Measurements from ENCODE around the gene NUP210L. TPM values are rescaled to one million over a fixed set of nuclear protein-coding genes. Genes with fewer than 3 reads are reported as not detected.

NUP210L gene
- total RNA-seq, 1 experiment from 2014 or later = 0.10 TPM

DNA sequence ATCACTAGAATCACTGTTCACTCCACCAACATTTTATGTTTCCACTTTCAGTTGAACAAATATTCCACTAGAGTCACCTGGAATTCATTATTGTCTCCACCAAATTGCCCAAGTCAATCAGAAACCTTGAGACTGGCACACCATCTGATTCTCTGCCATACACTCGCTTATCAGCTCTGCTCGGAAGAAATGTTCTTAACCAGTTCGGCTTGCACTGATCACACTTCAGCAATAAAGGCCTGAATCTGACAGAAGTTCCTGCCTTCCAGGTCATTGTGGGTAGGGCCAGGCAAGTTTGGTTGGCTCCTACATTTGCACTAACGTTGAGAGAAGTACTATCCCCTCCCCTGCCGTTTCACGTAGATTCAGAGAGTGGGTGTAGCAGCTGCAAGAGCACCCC is 27.1 kb upstream of the NUP210L start:
- Histone ChIP-seq H3K27ac (ENCODE audit: low read depth, low read length) (peak overlapping the region; percentile 78), H3K9me2 (ENCODE audit: insufficient read depth) (no peaks in the 10 kb centered on the region), H3K4me3 (replicated peaks in 1 of 2; ENCODE audit: low read depth in 1 of 2, low read length in 2 of 2) (peak overlapping the region; percentile 90 to 98), H4K20me1 (ENCODE audit: insufficient read depth) (peaks cover 41% of the 10 kb centered on the region; the same call in 1 of the 2 replicates), H3K4me1 (ENCODE audit: control insufficient read depth in 1 of 2, insufficient read depth in 2 of 2, low read length in 2 of 2) (peaks cover 19 to 44% of the 10 kb centered on the region in 2 experiments), H3K4me2 (ENCODE audit: low read length) (peak overlapping the region; percentile 96), H3K79me2 (ENCODE audit: insufficient read depth, low read length) (peaks cover 60% of the 10 kb centered on the region), H2AFZ (ENCODE audit: low read depth, low read length, poor library complexity, severe bottlenecking) (no peak overlapping the region), H3K9me3 (ENCODE audit: control insufficient read depth in 1 of 2, insufficient read depth in 1 of 2, low read depth in 1 of 2, low read length in 2 of 2) (no peaks in the 10 kb centered on the region), H3K36me3 (ENCODE audit: control insufficient read depth in 1 of 2, insufficient read depth in 2 of 2, low read length in 2 of 2) (peaks cover 14 to 24% of the 10 kb centered on the region in 2 experiments), H3K27me3 (ENCODE audit: insufficient read depth, low read length) (no peaks in the 10 kb centered on the region), H3K9ac (ENCODE audit: low read length) (peak overlapping the region; percentile 85)
- ATAC-seq (no peak), DNase-seq (ENCODE audit: low read depth, low spot score) (no peak)
- POLR2A ChIA-PET = interaction anchor here (1.6 kb wide), 1 partner anchor 38 kb away, joined by 9 read pairs; the partner anchor contains the start of gene UBAP2L
- TF ChIP-seq EGR1 (IDR thresholded peaks at IDR 0.05; ENCODE audit: low read depth) (no peak), CBX3 (IDR thresholded peaks at IDR 0.05; ENCODE audit: low read depth) (no peak), SRF (IDR thresholded peaks at IDR 0.05; ENCODE audit: low read depth) (no peak), SIN3A (IDR thresholded peaks at IDR 0.05; ENCODE audit: low read depth) (no peak), ELF1 (IDR thresholded peaks at IDR 0.05; ENCODE audit: borderline replicate concordance, low read depth) (no peak)
- TF ChIP-seq, protein P1, sequence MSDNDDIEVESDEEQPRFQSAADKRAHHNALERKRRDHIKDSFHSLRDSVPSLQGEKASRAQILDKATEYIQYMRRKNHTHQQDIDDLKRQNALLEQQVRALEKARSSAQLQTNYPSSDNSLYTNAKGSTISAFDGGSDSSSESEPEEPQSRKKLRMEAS (IDR thresholded peaks at IDR 0.05) = no peak
- intact Hi-C loops (cut with micrococcal nuclease) = loop anchor here (10.0 kb wide), 2 partner anchors 293 to 363 kb away; no protein-coding TSS in a partner anchor
- TSS peak; percentile 43 for BruUV-seq (replicated peaks)
- CTCF ChIA-PET = no interaction called here
- RAD21 ChIA-PET (ENCODE audit: low non-redundant PET in 1 of 2, low total read pairs in 2 of 2, uncharacterized antibody in 2 of 2, unreplicated experiment in 2 of 2) = no interaction called here

DNA sequence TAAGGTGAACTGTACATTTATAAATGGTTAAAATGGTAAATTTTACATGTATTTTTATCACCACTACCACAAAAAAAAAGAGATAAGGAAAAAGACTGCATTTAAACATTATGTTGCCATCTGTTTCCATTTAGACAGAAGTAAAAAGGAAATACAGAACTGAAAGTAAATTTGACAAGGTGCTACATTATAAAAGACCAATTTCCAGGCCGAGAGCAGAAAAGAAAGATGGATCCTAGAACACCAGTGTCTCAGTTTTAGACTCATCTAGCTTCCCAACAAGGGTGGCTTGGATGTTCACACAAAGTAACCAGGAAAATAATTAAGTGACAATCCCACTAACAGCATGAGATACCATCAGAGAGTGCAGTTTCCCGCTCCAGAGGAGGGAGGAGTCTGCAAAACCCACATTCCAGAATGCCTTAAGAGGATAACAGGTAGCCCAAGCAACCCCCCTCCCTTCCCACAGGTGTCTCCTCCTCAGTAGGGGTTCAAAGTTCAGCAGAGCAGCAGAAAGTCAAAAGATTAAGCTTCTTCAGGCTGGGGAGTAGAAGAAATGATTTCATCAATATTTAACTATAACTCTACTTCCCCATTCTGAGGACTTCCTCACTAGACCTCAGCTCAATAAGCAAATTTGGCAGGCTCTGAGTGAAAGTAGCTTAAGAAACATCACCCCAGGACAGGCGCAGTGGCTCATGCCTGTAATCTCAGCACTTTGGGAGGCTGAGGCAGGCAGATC is 25.2 kb upstream of the NUP210L start:
- no peaks in the 10 kb centered on the region for H3K9me3 ChIP-seq (ENCODE audit: control insufficient read depth in 1 of 2, insufficient read depth in 1 of 2, low read depth in 1 of 2, low read length in 2 of 2)
- H3K27me3 ChIP-seq (ENCODE audit: insufficient read depth, low read length) = no peaks in the 10 kb centered on the region
- ATAC-seq (no peak), DNase-seq (ENCODE audit: low read depth, low spot score) (no peak)
- H3K4me2 ChIP-seq (ENCODE audit: low read length) = no peak overlapping the region
- H3K9ac ChIP-seq (ENCODE audit: low read length) = no peak overlapping the region
- RAD21 ChIA-PET (ENCODE audit: low non-redundant PET in 1 of 2, low total read pairs in 2 of 2, uncharacterized antibody in 2 of 2, unreplicated experiment in 2 of 2) = no interaction called here
- H3K4me1 ChIP-seq (ENCODE audit: control insufficient read depth in 1 of 2, insufficient read depth in 2 of 2, low read length in 2 of 2) = peaks cover 19 to 44% of the 10 kb centered on the region in 2 experiments
- BruUV-seq (replicated peaks) = no TSS peak
- no peak overlapping the region for H3K27ac ChIP-seq (ENCODE audit: low read depth, low read length)
- H3K36me3 ChIP-seq (ENCODE audit: control insufficient read depth in 1 of 2, insufficient read depth in 2 of 2, low read length in 2 of 2) = peaks cover 21 to 40% of the 10 kb centered on the region in 2 experiments
- H4K20me1 ChIP-seq (ENCODE audit: insufficient read depth) = peaks cover 48% of the 10 kb centered on the region; the same call in 1 of the 2 replicates
- intact Hi-C loops (cut with micrococcal nuclease) = loop anchor here (10.0 kb wide), 2 partner anchors 295 to 365 kb away; no protein-coding TSS in a partner anchor
- peaks cover 79% of the 10 kb centered on the region for H3K79me2 ChIP-seq (ENCODE audit: insufficient read depth, low read length)
- POLR2A ChIA-PET = no interaction called here
- H3K4me3 ChIP-seq (replicated peaks in 1 of 2; ENCODE audit: low read depth in 1 of 2, low read length in 2 of 2) = no peak overlapping the region
- no peak overlapping the region for H2AFZ ChIP-seq (ENCODE audit: low read depth, low read length, poor library complexity, severe bottlenecking)
- no peaks in the 10 kb centered on the region for H3K9me2 ChIP-seq (ENCODE audit: insufficient read depth)
- CTCF ChIA-PET = no interaction called here
- TF ChIP-seq, protein P2, sequence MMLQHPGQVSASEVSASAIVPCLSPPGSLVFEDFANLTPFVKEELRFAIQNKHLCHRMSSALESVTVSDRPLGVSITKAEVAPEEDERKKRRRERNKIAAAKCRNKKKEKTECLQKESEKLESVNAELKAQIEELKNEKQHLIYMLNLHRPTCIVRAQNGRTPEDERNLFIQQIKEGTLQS (IDR thresholded peaks at IDR 0.05) = no peak
- TF ChIP-seq SP1 (IDR thresholded peaks at IDR 0.05; ENCODE audit: low read depth) = no peak
- TF ChIP-seq CBX3 (IDR thresholded peaks at IDR 0.05; ENCODE audit: low read depth) = no peak
- TF ChIP-seq ZNF274 (IDR thresholded peaks at IDR 0.05; ENCODE audit: low read depth, low read length) = no peak
- no peak for TF ChIP-seq RAD21 (IDR thresholded peaks at IDR 0.05; ENCODE audit: low read depth)
- TF ChIP-seq, protein P3, sequence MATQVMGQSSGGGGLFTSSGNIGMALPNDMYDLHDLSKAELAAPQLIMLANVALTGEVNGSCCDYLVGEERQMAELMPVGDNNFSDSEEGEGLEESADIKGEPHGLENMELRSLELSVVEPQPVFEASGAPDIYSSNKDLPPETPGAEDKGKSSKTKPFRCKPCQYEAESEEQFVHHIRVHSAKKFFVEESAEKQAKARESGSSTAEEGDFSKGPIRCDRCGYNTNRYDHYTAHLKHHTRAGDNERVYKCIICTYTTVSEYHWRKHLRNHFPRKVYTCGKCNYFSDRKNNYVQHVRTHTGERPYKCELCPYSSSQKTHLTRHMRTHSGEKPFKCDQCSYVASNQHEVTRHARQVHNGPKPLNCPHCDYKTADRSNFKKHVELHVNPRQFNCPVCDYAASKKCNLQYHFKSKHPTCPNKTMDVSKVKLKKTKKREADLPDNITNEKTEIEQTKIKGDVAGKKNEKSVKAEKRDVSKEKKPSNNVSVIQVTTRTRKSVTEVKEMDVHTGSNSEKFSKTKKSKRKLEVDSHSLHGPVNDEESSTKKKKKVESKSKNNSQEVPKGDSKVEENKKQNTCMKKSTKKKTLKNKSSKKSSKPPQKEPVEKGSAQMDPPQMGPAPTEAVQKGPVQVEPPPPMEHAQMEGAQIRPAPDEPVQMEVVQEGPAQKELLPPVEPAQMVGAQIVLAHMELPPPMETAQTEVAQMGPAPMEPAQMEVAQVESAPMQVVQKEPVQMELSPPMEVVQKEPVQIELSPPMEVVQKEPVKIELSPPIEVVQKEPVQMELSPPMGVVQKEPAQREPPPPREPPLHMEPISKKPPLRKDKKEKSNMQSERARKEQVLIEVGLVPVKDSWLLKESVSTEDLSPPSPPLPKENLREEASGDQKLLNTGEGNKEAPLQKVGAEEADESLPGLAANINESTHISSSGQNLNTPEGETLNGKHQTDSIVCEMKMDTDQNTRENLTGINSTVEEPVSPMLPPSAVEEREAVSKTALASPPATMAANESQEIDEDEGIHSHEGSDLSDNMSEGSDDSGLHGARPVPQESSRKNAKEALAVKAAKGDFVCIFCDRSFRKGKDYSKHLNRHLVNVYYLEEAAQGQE (IDR thresholded peaks at IDR 0.05; ENCODE audit: low read depth) = no peak
- TF ChIP-seq YY1 (IDR thresholded peaks at IDR 0.05; ENCODE audit: extremely low read depth, insufficient replicate concordance, low read depth, low read length) = no peak
- no peak for TF ChIP-seq SRF (IDR thresholded peaks at IDR 0.05; ENCODE audit: low read depth)
- no peak for TF ChIP-seq POLR2A (IDR thresholded peaks at IDR 0.05; ENCODE audit: borderline replicate concordance, extremely low read depth, insufficient read depth, insufficient read length)
- no peak for TF ChIP-seq POLR2AphosphoS5 (IDR thresholded peaks at IDR 0.05; ENCODE audit: low read depth, low read length)
- TF ChIP-seq, protein P1 (IDR thresholded peaks at IDR 0.05) = no peak
- no peak for TF ChIP-seq ELF1 (IDR thresholded peaks at IDR 0.05; ENCODE audit: borderline replicate concordance, low read depth)
- no peak for TF ChIP-seq ZFX (IDR thresholded peaks at IDR 0.05)
- no peak for TF ChIP-seq FOSL1 (IDR thresholded peaks at IDR 0.05; ENCODE audit: low read depth)
- TF ChIP-seq JUND (IDR thresholded peaks at IDR 0.05) = no peak
